ENCODE results near the gene CCBE1. TPM values are rescaled to one million over a fixed set of nuclear protein-coding genes. Genes with fewer than 3 reads are reported as not detected.

CCBE1 gene
- polyA plus RNA-seq, 2 of the 4 experiments (the other 2 are of a cell fraction), result 3.0 to 9.9 TPM

- no peak overlapping the region for H3K27ac ChIP-seq
- no peak overlapping the region for H3K4me2 ChIP-seq
- no peak for DNase-seq (ENCODE audit: low read depth in 1 of 2, low spot score in 1 of 2)
- H3K4me3 ChIP-seq, result no peak overlapping the region
- FAIRE-seq, result no peak
- TF ChIP-seq HDAC2 (IDR thresholded peaks at IDR 0.05), result no peak
- TF ChIP-seq GATA3 (IDR thresholded peaks at IDR 0.05; ENCODE audit: borderline replicate concordance), result no peak
- TF ChIP-seq EHMT2 (IDR thresholded peaks at IDR 0.05; ENCODE audit: low read depth), result no peak
- no peak for TF ChIP-seq ZC3H11A (IDR thresholded peaks at IDR 0.05)
- ChIA-PET CTCF (interaction anchor here (9.4 kb wide), 1 partner anchor 9 kb away, joined by 70 read pairs; the partner anchor contains the start of gene CCBE1), POLR2A (no interaction called here)
- 32% methylated on average over 4 of the region's 5 CpGs for WGBS (ENCODE audit: missing lambda C conversion rate)
- no peaks in the 10 kb centered on the region for H3K4me1 ChIP-seq
- no peak for ATAC-seq
- no peaks in the 10 kb centered on the region for H3K9me3 ChIP-seq
Observed at GRCh38 chr18:59706499-59706898, 9.3 kb upstream of the CCBE1 start.

- WGBS (ENCODE audit: missing lambda C conversion rate), result 46% methylated on average over 1 of the region's 1 CpG
- DNase-seq (ENCODE audit: low read depth in 1 of 2, low spot score in 1 of 2) (no peak), FAIRE-seq (no peak), ATAC-seq (no peak)
- Histone ChIP-seq H3K9me3 (no peaks in the 10 kb centered on the region), H3K4me3 (no peak overlapping the region), H3K27ac (no peak overlapping the region), H3K4me2 (no peak overlapping the region), H3K4me1 (no peaks in the 10 kb centered on the region)
- CTCF ChIA-PET, result interaction anchor here (9.4 kb wide), 1 partner anchor 8 kb away, joined by 70 read pairs; the partner anchor contains the start of gene CCBE1
- no peak for TF ChIP-seq SREBF2 (IDR thresholded peaks at IDR 0.05)
- TF ChIP-seq RCOR1 (IDR thresholded peaks at IDR 0.05; ENCODE audit: low read depth, low read length), result no peak
- TF ChIP-seq POLR2AphosphoS2 (conservative IDR thresholded peaks at IDR 0.05; ENCODE audit: low read length), result no peak
- no peak for TF ChIP-seq KDM1A (IDR thresholded peaks at IDR 0.05; ENCODE audit: low read depth)
- no peak for TF ChIP-seq EHMT2 (IDR thresholded peaks at IDR 0.05; ENCODE audit: low read depth)
- TF ChIP-seq REST (IDR thresholded peaks at IDR 0.05), result no peak
- no peak for TF ChIP-seq PBX3 (IDR thresholded peaks at IDR 0.05)
- no peak for TF ChIP-seq HEYL (CRISPR knock-in tag; IDR thresholded peaks at IDR 0.05)
- no peak for TF ChIP-seq ZFP36 (IDR thresholded peaks at IDR 0.05; ENCODE audit: borderline replicate concordance, partially characterized antibody)
- TF ChIP-seq NR3C1 (IDR thresholded peaks at IDR 0.05), result no peak
- no peak for TF ChIP-seq RNF2 (IDR thresholded peaks at IDR 0.05; ENCODE audit: borderline replicate concordance, low read depth)
- TF ChIP-seq, protein P1, sequence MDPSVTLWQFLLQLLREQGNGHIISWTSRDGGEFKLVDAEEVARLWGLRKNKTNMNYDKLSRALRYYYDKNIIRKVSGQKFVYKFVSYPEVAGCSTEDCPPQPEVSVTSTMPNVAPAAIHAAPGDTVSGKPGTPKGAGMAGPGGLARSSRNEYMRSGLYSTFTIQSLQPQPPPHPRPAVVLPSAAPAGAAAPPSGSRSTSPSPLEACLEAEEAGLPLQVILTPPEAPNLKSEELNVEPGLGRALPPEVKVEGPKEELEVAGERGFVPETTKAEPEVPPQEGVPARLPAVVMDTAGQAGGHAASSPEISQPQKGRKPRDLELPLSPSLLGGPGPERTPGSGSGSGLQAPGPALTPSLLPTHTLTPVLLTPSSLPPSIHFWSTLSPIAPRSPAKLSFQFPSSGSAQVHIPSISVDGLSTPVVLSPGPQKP (IDR thresholded peaks at IDR 0.05; ENCODE audit: low read depth, low read length), result no peak
- TF ChIP-seq CHD4 (IDR thresholded peaks at IDR 0.05; ENCODE audit: borderline replicate concordance), result no peak
- TF ChIP-seq, protein P2, sequence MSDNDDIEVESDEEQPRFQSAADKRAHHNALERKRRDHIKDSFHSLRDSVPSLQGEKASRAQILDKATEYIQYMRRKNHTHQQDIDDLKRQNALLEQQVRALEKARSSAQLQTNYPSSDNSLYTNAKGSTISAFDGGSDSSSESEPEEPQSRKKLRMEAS (IDR thresholded peaks at IDR 0.05), result no peak
- no peak for TF ChIP-seq HMGXB4 (CRISPR knock-in tag; IDR thresholded peaks at IDR 0.05; ENCODE audit: borderline replicate concordance)
- no peak for TF ChIP-seq ZNF302 (CRISPR knock-in tag; IDR thresholded peaks at IDR 0.05)
- TF ChIP-seq FOSL2 (IDR thresholded peaks at IDR 0.05), result no peak
- no peak for TF ChIP-seq FOSL2 (CRISPR knock-in tag; IDR thresholded peaks at IDR 0.05)
- TF ChIP-seq EHF (CRISPR knock-in tag; IDR thresholded peaks at IDR 0.05), result no peak
- no peak for TF ChIP-seq MAFK (IDR thresholded peaks at IDR 0.05; ENCODE audit: partially characterized antibody)
- POLR2A ChIA-PET, result no interaction called here
Observed at GRCh38 chr18:59705145-59705544, 7.9 kb upstream of the CCBE1 start.
